Loucy (cell line): ENCODE data around the gene TECTA.

Experiments
- EZH2phosphoT487 ChIP-seq: fragments of 200-600 bp; IDR thresholded peaks from 2 replicates; pipeline ENCODE4 v1.6.1; 2018; ENCODE audit warnings: antibody characterized with exemption, mild to moderate bottlenecking, moderate library complexity, borderline replicate concordance
- TF ChIP-seq, protein P1 (sequence below): fragments of 200-600 bp; sonication (generic); conservative IDR thresholded peaks from 2 replicates; pipeline ENCODE4 v1.5.1; 2014; ENCODE audit warnings: mild to moderate bottlenecking, antibody characterized with exemption, low read length

DNA sequence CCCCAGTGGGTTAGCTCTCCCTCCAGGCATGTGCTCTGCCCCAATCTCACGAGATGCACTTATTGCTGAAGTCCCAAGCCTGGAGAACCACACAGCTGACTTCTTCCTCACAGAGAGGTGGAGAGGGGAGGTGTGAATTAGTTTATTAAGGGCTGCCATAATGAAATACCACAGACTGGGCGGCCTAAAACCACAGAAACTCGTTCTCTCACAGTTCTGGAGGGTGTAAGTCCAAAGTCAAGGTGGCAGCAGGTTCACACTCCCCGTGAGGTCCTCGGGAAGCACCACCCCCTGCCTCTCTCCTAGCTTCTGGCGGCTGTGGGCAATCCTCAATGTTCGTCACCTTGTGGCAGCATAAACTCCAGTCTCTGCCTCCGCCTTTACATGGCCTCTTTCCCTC, 39.3 kb downstream of the TECTA start:
- TF ChIP-seq, protein P1, sequence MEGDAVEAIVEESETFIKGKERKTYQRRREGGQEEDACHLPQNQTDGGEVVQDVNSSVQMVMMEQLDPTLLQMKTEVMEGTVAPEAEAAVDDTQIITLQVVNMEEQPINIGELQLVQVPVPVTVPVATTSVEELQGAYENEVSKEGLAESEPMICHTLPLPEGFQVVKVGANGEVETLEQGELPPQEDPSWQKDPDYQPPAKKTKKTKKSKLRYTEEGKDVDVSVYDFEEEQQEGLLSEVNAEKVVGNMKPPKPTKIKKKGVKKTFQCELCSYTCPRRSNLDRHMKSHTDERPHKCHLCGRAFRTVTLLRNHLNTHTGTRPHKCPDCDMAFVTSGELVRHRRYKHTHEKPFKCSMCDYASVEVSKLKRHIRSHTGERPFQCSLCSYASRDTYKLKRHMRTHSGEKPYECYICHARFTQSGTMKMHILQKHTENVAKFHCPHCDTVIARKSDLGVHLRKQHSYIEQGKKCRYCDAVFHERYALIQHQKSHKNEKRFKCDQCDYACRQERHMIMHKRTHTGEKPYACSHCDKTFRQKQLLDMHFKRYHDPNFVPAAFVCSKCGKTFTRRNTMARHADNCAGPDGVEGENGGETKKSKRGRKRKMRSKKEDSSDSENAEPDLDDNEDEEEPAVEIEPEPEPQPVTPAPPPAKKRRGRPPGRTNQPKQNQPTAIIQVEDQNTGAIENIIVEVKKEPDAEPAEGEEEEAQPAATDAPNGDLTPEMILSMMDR: no peak
- no peak for TF ChIP-seq EZH2phosphoT487
